Thoracic aorta (tissue), 2 donors: Measurements from ENCODE around the gene SERINC1. TPM values are rescaled to one million over a fixed set of nuclear protein-coding genes. Genes with fewer than 3 reads are reported as not detected.
"Not testable (repeated sequence)": the region's sequence is repeated elsewhere in the genome, so short reads cannot be mapped to it uniquely, and the experiment has no call there.

Source experiments
- ATAC-seq: fragments of 150-250 bp; one replicate; pipeline ENCODE4 v1.8.0; 2017; ENCODE audit warnings: low read depth; ENCODE audit not compliant: insufficient number of reproducible peaks, low FRiP score
- DNase-seq: peaks from one replicate; pipeline ENCODE4 v3.0.0-alpha.2; 2020; ENCODE audit warnings: low spot score
- H3K27ac ChIP-seq, 2 donors: fragments of 200-600 bp; sonication (generic); 1 replicate in 1 of 2; 2 replicates in 1 of 2; pipeline ENCODE4 v1.5.1; 2016; ENCODE audit warnings: mild to moderate bottlenecking in 2 of 2, moderate library complexity in 2 of 2
- H3K27me3 ChIP-seq: fragments of 200-600 bp; sonication (generic); replicated peaks from 2 replicates; pipeline ENCODE4 v1.6.0; 2016; ENCODE audit warnings: mild to moderate bottlenecking; ENCODE audit not compliant: insufficient read depth
- H3K36me3 ChIP-seq: fragments of 200-600 bp; sonication (generic); one replicate; pipeline ENCODE4 v1.5.1; 2016
- H3K4me1 ChIP-seq, 2 donors: fragments of 200-600 bp; sonication (generic); 1 replicate in 1 of 2; 2 replicates in 1 of 2; pipeline versions ENCODE4 v1.5.1 to v1.6.0; 2016; ENCODE audit warnings: low read depth in 2 of 2, mild to moderate bottlenecking in 1 of 2; ENCODE audit not compliant: control insufficient read depth in 1 of 2
- H3K4me3 ChIP-seq: fragments of 200-600 bp; sonication (generic); 2 replicates; pipeline ENCODE4 v1.5.1; 2016; ENCODE audit warnings: mild to moderate bottlenecking
- H3K9me3 ChIP-seq: fragments of 200-600 bp; sonication (generic); 2 replicates; pipeline ENCODE4 v1.5.1; 2016
- CTCF ChIP-seq: fragments of 200-600 bp; sonication (generic); IDR thresholded peaks from one replicate; pipeline ENCODE4 v1.5.1; 2019; ENCODE audit warnings: antibody characterized with exemption
- total RNA-seq, 2 donors: library from RNA; depleted of rRNA; stranded (reverse); fragments of >200 nt; gene quantifications; one replicate each; pipeline versions ENCODE4 v1.1.0 to v1.2.3, GENCODE V29; 2016

SERINC1 gene
- total RNA-seq, 2 donors from 2014 or later = 248 to 258 TPM

DNA sequence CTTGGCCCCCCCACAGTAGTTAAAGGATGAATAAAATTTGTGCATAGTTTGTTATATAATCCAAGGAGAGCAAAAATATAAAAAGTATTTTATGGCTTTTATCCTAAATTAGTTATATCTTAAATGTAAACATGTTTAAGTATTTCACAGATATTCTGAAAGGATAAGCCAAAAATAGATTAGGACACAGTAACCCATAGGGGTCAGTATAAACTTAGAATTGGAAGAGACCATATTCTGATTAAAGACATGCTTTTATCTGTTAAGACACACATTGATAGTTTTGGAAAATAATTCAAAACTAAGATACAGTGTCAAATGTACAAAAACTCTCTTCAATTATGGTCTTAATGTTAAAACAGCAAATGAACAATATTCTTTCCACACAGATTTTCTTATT, 4.5 kb upstream of the SERINC1 start:
- H3K27ac ChIP-seq = no peak overlapping the region
- DNase-seq = no peak
- peaks cover 5 to 6% of the 10 kb centered on the region in 2 donors for H3K4me1 ChIP-seq
- no peaks in the 10 kb centered on the region for H3K9me3 ChIP-seq
- H3K27me3 ChIP-seq = no peaks in the 10 kb centered on the region
- no peak overlapping the region for H3K4me3 ChIP-seq
- no peaks in the 10 kb centered on the region for H3K36me3 ChIP-seq
- ATAC-seq = no peak
- TF ChIP-seq CTCF = no peak

DNA sequence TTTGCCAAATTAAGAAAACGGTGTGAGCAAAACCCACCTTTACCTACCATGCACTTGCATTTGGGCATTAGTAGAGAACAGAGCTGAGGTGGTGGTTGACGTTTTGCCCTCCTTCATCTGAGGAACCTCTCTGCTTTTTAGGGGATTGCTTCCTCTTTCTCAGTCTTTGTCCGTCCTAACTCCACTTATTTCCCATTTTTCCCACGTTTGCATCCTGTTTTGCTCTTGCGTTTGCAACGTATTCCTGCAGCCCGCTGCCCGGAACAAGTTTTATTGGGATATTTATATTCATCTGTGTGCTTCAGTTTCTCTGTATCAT, 374 bp upstream of the SERINC1 start:
- Histone ChIP-seq H3K27ac (peak overlapping the region; percentile 94 to 98), H3K4me3 (peak overlapping the region; percentile 86), H3K4me1 (peaks cover 15 to 36% of the 10 kb centered on the region in 2 donors), H3K36me3 (no peaks in the 10 kb centered on the region), H3K27me3 (no peaks in the 10 kb centered on the region), H3K9me3 (no peaks in the 10 kb centered on the region)
- ATAC-seq (no peak), DNase-seq (no peak)
- TF ChIP-seq CTCF = no peak

- Histone ChIP-seq H3K4me1 (peaks cover 54 to 58% of the 10 kb centered on the region in 2 donors), H3K9me3 (no peaks in the 10 kb centered on the region), H3K27ac (no peak overlapping the region), H3K27me3 (no peaks in the 10 kb centered on the region), H3K36me3 (peaks cover 3% of the 10 kb centered on the region), H3K4me3 (no peak overlapping the region)
- no peak for ATAC-seq
- no peak for TF ChIP-seq CTCF
- DNase-seq = no peak
Measured at GRCh38 chr6:122461885-122462284, 9.7 kb downstream of the SERINC1 start.

DNA sequence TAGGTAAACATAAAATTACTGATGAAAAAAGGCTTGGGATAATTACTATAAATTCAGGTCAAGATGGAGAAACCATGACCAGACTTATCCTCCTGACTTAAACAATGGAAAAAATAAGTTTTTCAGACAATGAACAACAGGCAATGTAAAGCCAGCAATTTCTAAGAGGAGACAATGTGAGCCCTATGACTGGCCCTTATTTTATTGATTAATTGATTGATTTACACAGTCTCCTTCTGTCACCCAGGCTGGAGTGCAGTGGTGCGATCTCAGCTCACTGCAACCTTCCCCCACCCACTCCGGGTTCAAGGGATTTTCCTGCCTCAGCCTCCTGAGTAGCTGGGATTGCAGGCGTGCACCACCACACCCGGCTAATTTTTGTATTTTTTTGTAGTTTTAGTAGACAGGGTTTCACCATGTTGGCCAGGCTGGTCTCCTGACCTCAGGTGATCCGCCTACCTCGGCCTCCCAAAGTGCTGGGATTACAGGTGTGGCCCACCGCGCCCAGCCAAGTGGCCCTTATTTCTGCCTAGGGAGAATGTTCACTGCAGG, 11.7 kb downstream of the SERINC1 start:
- not testable (repeated sequence) for H3K9me3 ChIP-seq, DNase-seq, H3K27ac ChIP-seq, H3K4me3 ChIP-seq, ATAC-seq, H3K27me3 ChIP-seq, H3K36me3 ChIP-seq
- H3K4me1 ChIP-seq = peaks cover 45 to 51% of the 10 kb centered on the region in 2 donors

DNA sequence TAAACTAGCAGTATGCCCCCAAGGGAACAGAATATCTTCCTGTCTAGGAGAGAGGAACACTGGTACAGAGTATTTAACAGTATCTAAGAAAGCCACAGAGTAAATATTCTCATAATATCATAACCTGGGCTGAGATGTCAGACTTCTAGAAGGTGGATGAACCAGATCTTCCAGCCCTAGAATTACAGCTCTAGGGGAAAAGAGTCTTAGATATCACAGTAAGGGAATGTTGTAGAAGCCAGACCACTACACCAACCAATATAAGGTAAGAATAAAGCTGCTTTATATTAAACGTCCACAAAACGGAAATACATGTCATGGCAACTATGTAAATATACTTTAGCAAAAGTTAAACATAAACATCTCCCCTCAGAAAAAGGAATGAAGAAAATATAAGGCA, 12.4 kb downstream of the SERINC1 start:
- ATAC-seq = no peak
- H3K27ac ChIP-seq = no peak overlapping the region
- H3K4me1 ChIP-seq = peaks cover 46 to 49% of the 10 kb centered on the region in 2 donors
- no peaks in the 10 kb centered on the region for H3K27me3 ChIP-seq
- no peaks in the 10 kb centered on the region for H3K9me3 ChIP-seq
- no peak for TF ChIP-seq CTCF
- peaks cover 6% of the 10 kb centered on the region for H3K36me3 ChIP-seq
- peak overlapping the region; percentile 6 for H3K4me3 ChIP-seq
- no peak for DNase-seq

- Histone ChIP-seq H3K9me3 (no peaks in the 10 kb centered on the region), H3K4me1 (peaks cover 40 to 46% of the 10 kb centered on the region in 2 donors), H3K36me3 (peaks cover 14% of the 10 kb centered on the region), H3K4me3 (no peak overlapping the region), H3K27ac (no peak overlapping the region), H3K27me3 (no peaks in the 10 kb centered on the region)
- ATAC-seq (no peak), DNase-seq (no peak)
- TF ChIP-seq CTCF = no peak
Measured at GRCh38 chr6:122458087-122458486, 13.5 kb downstream of the SERINC1 start.

GRCh38 chr6:122455116-122455515, 16.5 kb downstream of the SERINC1 start:
- not testable (repeated sequence) for H3K27ac ChIP-seq, H3K27me3 ChIP-seq, H3K9me3 ChIP-seq, DNase-seq, H3K4me3 ChIP-seq, ATAC-seq
- Histone ChIP-seq H3K4me1 (peaks cover 20 to 34% of the 10 kb centered on the region in 2 donors), H3K36me3 (peaks cover 35% of the 10 kb centered on the region)
